Hepatocyte (in vitro differentiated cells): ENCODE results near the gene ASXL1. TPM values are rescaled to one million over a fixed set of nuclear protein-coding genes. Genes with fewer than 3 reads are reported as not detected.

Source experiments
- DNase-seq: peaks from one replicate; pipeline ENCODE4 v3.0.0-alpha.2; 2016; ENCODE audit warnings: low spot score
- H2AFZ ChIP-seq: fragments of 200-600 bp; sonication (generic); 2 replicates; pipeline ENCODE4 v1.6.0; 2016; ENCODE audit warnings: antibody characterized with exemption, mild to moderate bottlenecking
- H3K27ac ChIP-seq: fragments of 200-600 bp; sonication (generic); 2 replicates; pipeline ENCODE4 v1.5.1; 2016; ENCODE audit warnings: mild to moderate bottlenecking
- H3K27me3 ChIP-seq: fragments of 200-600 bp; sonication (generic); 2 replicates; pipeline ENCODE4 v1.6.1; 2016
- H3K36me3 ChIP-seq: fragments of 200-600 bp; sonication (generic); replicated peaks from 2 replicates; pipeline ENCODE4 v1.5.1; 2016; ENCODE audit warnings: low read depth; ENCODE audit not compliant: insufficient read depth
- H3K4me1 ChIP-seq: fragments of 200-600 bp; sonication (generic); 2 replicates; pipeline ENCODE4 v1.5.1; 2016; ENCODE audit warnings: mild to moderate bottlenecking, moderate library complexity; ENCODE audit not compliant: insufficient read depth
- H3K4me2 ChIP-seq: fragments of 200-600 bp; sonication (generic); 2 replicates; pipeline ENCODE4 v1.6.0; 2016
- H3K4me3 ChIP-seq: fragments of 200-600 bp; sonication (generic); 2 replicates; pipeline ENCODE4 v1.5.1; 2016; ENCODE audit warnings: mild to moderate bottlenecking
- H3K79me2 ChIP-seq: fragments of 200-600 bp; sonication (generic); 2 replicates; pipeline ENCODE4 v1.6.0; 2017; ENCODE audit warnings: mild to moderate bottlenecking
- H3K9me2 ChIP-seq: fragments of 200-600 bp; sonication (generic); replicated peaks from 2 replicates; pipeline ENCODE4 v1.6.0; 2017; ENCODE audit warnings: mild to moderate bottlenecking; ENCODE audit not compliant: insufficient read depth
- H3K9me3 ChIP-seq: fragments of 200-600 bp; sonication (generic); 2 replicates; pipeline ENCODE4 v1.5.1; 2016; ENCODE audit warnings: low read depth, mild to moderate bottlenecking
- H4K20me1 ChIP-seq: fragments of 200-600 bp; sonication (generic); 2 replicates; pipeline ENCODE4 v1.6.0; 2016; ENCODE audit warnings: mild to moderate bottlenecking; ENCODE audit not compliant: insufficient read depth, poor library complexity, severe bottlenecking
- CTCF ChIP-seq: fragments of 200-600 bp; sonication (generic); IDR thresholded peaks from 2 replicates; pipeline ENCODE4 v1.5.1; 2016; ENCODE audit warnings: antibody characterized with exemption, mild to moderate bottlenecking; ENCODE audit not compliant: poor library complexity
- EZH2 ChIP-seq: fragments of 200-600 bp; sonication (generic); IDR thresholded peaks from 2 replicates; pipeline ENCODE4 v1.6.1; 2016; ENCODE audit warnings: antibody characterized with exemption, mild to moderate bottlenecking, borderline replicate concordance
- EZH2phosphoT487 ChIP-seq: fragments of 200-600 bp; sonication (generic); IDR thresholded peaks from one replicate; pipeline ENCODE4 v1.6.1; 2018; ENCODE audit warnings: antibody characterized with exemption, mild to moderate bottlenecking, low read depth, moderate library complexity; ENCODE audit not compliant: unreplicated experiment, severe bottlenecking
- WGBS: methylation state at CpG from one replicate; pipeline ENCODE4 v1.1.6; 2016; ENCODE audit warnings: low lambda C conversion rate; ENCODE audit errors: missing lambda C conversion rate; 5-methylcytosine and 5-hydroxymethylcytosine counted together
- polyA plus RNA-seq: library from polyadenylated mRNA; unstranded; fragments of >200 nt; fragmentation: Nextera tagmentation; extraction: Ambion mirVana; gene quantifications from 2 replicates; pipeline ENCODE4 v1.2.1, GENCODE V29; 2016
- total RNA-seq: library from RNA; depleted of rRNA; stranded (reverse); fragments of >200 nt; gene quantifications from 2 replicates; pipeline ENCODE4 v1.2.3, GENCODE V29; 2014

Gene ASXL1
- total and polyA plus RNA-seq, 2 experiments from 2014 or later, result 82.0 to 95.6 TPM

GRCh38 chr20:32358632-32358882, 426 bp downstream of the ASXL1 start:
- peak overlapping the region; percentile 99 for H3K27ac ChIP-seq
- TF ChIP-seq EZH2, result no peak
- no peak for TF ChIP-seq EZH2phosphoT487
- no peak for TF ChIP-seq CTCF
- no CpG with 5 or more reads among the region's 35 CpGs for WGBS
- H3K4me3 ChIP-seq, result peak overlapping the region; percentile 86
- peaks cover 40% of the 10 kb centered on the region for H4K20me1 ChIP-seq
- H3K9me2 ChIP-seq, result no peaks in the 10 kb centered on the region
- peaks cover 49% of the 10 kb centered on the region for H3K79me2 ChIP-seq
- peak overlapping the region; percentile 46 for H2AFZ ChIP-seq
- H3K4me1 ChIP-seq, result peaks cover 47% of the 10 kb centered on the region
- peak overlapping the region; percentile 83 for H3K4me2 ChIP-seq
- no peaks in the 10 kb centered on the region for H3K9me3 ChIP-seq
- H3K36me3 ChIP-seq, result no peaks in the 10 kb centered on the region
- no peaks in the 10 kb centered on the region for H3K27me3 ChIP-seq
- DNase-seq, result no peak

DNA sequence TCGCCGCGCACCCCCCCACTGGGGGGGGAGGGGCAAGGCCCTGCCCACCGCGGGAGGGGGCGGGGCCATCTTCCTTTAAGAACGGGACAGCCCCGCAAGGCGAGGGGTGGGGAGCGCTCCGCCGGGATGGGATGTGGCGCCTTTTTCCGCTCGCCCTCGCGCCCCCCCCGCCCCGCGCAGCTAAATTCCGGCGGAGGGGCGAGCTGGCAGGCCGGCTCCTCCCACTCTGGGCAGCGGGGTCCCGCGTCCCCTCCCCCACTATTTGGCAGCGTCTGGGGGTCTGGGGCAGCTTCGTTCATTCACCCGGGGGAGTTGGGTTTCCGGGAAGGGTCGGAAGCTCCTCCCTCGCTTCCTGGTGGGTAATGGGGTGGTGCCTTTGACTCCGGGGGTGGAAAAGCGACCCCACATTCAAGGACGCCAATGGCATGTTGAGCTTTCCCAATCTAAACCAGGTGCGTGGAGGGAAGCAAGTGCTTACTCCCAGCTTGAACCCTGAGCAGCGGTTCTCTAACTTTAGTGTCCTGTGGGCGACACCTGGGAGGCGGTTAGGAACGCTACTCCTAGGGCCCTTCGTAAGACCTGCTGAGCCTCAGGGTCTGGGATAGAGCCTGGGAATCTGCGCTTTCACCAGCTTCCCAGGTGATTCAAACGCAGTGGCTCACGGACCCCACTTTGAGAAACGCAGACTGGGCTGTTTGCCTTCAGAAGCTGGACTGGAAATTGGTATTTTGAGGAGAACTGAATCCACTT, 927 bp downstream of the ASXL1 start:
- peaks cover 45% of the 10 kb centered on the region for H4K20me1 ChIP-seq
- peak overlapping the region; percentile 86 for H3K4me3 ChIP-seq
- no peaks in the 10 kb centered on the region for H3K36me3 ChIP-seq
- no peak for TF ChIP-seq EZH2phosphoT487
- no peak for TF ChIP-seq CTCF
- no peak for TF ChIP-seq EZH2
- H3K4me1 ChIP-seq, result peaks cover 50% of the 10 kb centered on the region
- H3K79me2 ChIP-seq, result peaks cover 54% of the 10 kb centered on the region
- H3K27ac ChIP-seq, result peak overlapping the region; percentile 99
- H3K9me3 ChIP-seq, result no peaks in the 10 kb centered on the region
- peak overlapping the region; percentile 83 for H3K4me2 ChIP-seq
- H2AFZ ChIP-seq, result peak overlapping the region; percentile 46
- no peaks in the 10 kb centered on the region for H3K9me2 ChIP-seq
- under 1% methylated on average over 26 of the region's 46 CpGs for WGBS
- no peaks in the 10 kb centered on the region for H3K27me3 ChIP-seq
- peak; percentile 94 for DNase-seq

- peaks cover 52% of the 10 kb centered on the region for H4K20me1 ChIP-seq
- no peaks in the 10 kb centered on the region for H3K9me3 ChIP-seq
- no peak for DNase-seq
- H3K27ac ChIP-seq, result peak overlapping the region; percentile 99
- H3K27me3 ChIP-seq, result no peaks in the 10 kb centered on the region
- WGBS, result 25% methylated on average over 11 of the region's 11 CpGs
- no peaks in the 10 kb centered on the region for H3K36me3 ChIP-seq
- peaks cover 62% of the 10 kb centered on the region for H3K79me2 ChIP-seq
- no peak for TF ChIP-seq EZH2
- peak overlapping the region; percentile 46 for H2AFZ ChIP-seq
- H3K9me2 ChIP-seq, result no peaks in the 10 kb centered on the region
- H3K4me1 ChIP-seq, result peaks cover 48% of the 10 kb centered on the region
- H3K4me3 ChIP-seq, result peak overlapping the region; percentile 86
- peak overlapping the region; percentile 83 for H3K4me2 ChIP-seq
These were observed 1.7 kb downstream of the ASXL1 start for GRCh38 chr20:32359633-32360332.

DNA sequence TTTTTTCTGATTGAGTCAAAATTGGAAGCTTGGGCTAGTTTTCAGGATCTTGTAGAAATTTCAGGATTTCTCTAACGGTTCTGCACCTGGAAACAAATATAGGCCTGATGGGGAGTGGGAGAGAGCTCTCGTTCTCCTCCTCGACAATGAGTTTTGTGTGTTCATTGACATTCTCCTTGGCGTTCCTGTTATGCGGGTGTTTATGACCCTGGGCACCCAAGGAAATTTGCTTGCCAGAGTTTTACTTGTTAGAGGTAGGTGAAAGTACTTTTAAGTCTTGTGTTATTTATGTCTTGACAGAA, 2.2 kb downstream of the ASXL1 start:
- Histone ChIP-seq H3K4me1 (peaks cover 43% of the 10 kb centered on the region), H3K9me2 (no peaks in the 10 kb centered on the region), H4K20me1 (peaks cover 57% of the 10 kb centered on the region), H3K27ac (peak overlapping the region; percentile 99), H3K79me2 (peaks cover 67% of the 10 kb centered on the region), H3K27me3 (no peaks in the 10 kb centered on the region), H3K36me3 (no peaks in the 10 kb centered on the region), H2AFZ (no peak overlapping the region), H3K9me3 (no peaks in the 10 kb centered on the region), H3K4me2 (peak overlapping the region; percentile 83), H3K4me3 (peak overlapping the region; percentile 86)
- no peak for DNase-seq
- TF ChIP-seq EZH2 (no peak), EZH2phosphoT487 (no peak), CTCF (no peak)
- WGBS, result 54% methylated on average over 5 of the region's 5 CpGs
